Mucosa of descending colon (tissue), 3 donors: ENCODE data around the gene ACOXL. TPM values are rescaled to one million over a fixed set of nuclear protein-coding genes. Genes with fewer than 3 reads are reported as not detected.
"Not testable (repeated sequence)": the region's sequence is repeated elsewhere in the genome, so short reads cannot be mapped to it uniquely, and the experiment has no call there.

Experiments
- ATAC-seq: fragments of 200-7000 bp; cut with Tn5 transposase; one replicate; pipeline ENCODE4 v1.9.1; 2020; ENCODE audit warnings: mild to moderate bottlenecking, moderate library complexity
- DNase-seq, 3 donors: peaks; one replicate each; pipeline ENCODE4 v3.0.0-alpha.2; 2020
- H3K36me3 ChIP-seq: fragments of 200-600 bp; one replicate; pipeline ENCODE4 v1.8.0; 2021; ENCODE audit warnings: low read depth, mild to moderate bottlenecking
- H3K4me1 ChIP-seq: fragments of 200-600 bp; one replicate; pipeline ENCODE4 v1.8.0; 2021; ENCODE audit warnings: low read depth, mild to moderate bottlenecking
- H3K4me3 ChIP-seq: fragments of 200-600 bp; one replicate; pipeline ENCODE4 v1.8.0; 2021; ENCODE audit warnings: mild to moderate bottlenecking
- H3K9me3 ChIP-seq: fragments of 200-600 bp; one replicate; pipeline ENCODE4 v1.8.0; 2021; ENCODE audit warnings: mild to moderate bottlenecking
- CTCF ChIP-seq: fragments of 200-600 bp; IDR thresholded peaks from one replicate; pipeline ENCODE4 v1.8.0; 2022; ENCODE audit warnings: antibody characterized with exemption, mild to moderate bottlenecking
- intact Hi-C, 2 donors: fragments of 100-400 bp; cut with DNase I in 1 of 2; cut with micrococcal nuclease in 1 of 2; formaldehyde crosslinking; loops; one replicate each; pipeline versions ENCODE4 v1.11.0 to v1.11.1; 2022; cut with DNase I, micrococcal nuclease
- total RNA-seq, 3 donors: library from RNA; stranded (reverse); fragmentation: NEBNext Ultra II Directional in 2 of 3; extraction: Animal tissue kit (Norgen Biotek cat#: 25700) in 2 of 3; gene quantifications; one replicate each; pipeline versions ENCODE4 v1.2.1 to v1.2.4, GENCODE V29; 2021 to 2023
- donor health status: DM: no; HTN: no; CAD: no; lungs with moderate emphysema.
- donor health status: DM: no; HTN: no; CAD: no.
- donor health status: DM: no; HTN: yes; CAD: no.

ACOXL gene
- total RNA-seq, 3 donors from 2014 or later = 0.51 to 1.2 (median 0.87) TPM

DNA sequence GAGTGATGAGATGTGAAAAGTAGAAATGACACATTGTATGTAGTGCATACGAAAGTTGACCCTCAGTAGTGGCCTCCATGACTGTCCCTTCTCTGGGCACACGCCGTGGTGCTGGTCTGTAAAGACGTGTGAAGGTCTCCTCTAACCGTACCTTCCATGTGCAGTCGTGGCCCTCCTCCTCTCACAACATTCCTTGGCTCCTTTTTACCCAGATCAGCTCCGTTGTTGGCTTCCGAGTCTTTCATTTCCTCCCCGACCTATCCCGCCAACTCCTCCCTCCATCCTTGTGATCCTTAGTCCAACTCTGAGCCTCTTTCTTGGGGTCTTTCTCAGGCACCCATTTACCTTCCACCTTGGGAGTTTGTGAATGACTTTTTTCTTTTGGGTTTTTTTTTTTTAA lies 227.9 kb downstream of the ACOXL start:
- TF ChIP-seq CTCF = no peak
- intact Hi-C loops = no loop called here
- DNase-seq (no peak), ATAC-seq (no peak)
- Histone ChIP-seq H3K4me1 (no peaks in the 10 kb centered on the region), H3K9me3 (no peaks in the 10 kb centered on the region), H3K4me3 (no peak overlapping the region), H3K36me3 (no peaks in the 10 kb centered on the region)

DNA sequence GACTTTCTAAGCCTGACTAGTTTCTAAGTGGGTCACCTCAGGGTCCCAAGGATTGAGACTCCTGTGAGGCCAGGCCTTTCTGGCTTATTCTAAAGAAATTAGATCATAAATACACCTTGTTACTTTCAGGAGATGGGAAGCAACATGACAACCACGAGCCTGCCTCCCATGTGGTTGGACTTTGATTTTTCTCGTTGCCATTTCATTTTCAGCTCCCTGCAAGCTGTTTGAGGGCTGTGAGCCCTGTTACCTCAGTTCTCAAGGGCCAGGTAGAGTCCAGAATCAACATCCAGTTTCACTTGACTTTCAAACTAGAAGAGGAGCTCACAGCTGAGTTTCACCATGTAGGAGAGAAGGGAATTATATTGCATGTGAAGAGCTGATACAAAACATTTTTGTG lies 228.6 kb downstream of the ACOXL start:
- ATAC-seq (no peak), DNase-seq (no peak)
- Histone ChIP-seq H3K4me1 (no peaks in the 10 kb centered on the region), H3K36me3 (no peaks in the 10 kb centered on the region), H3K4me3 (no peak overlapping the region), H3K9me3 (no peaks in the 10 kb centered on the region)
- TF ChIP-seq CTCF = no peak
- intact Hi-C loops = no loop called here

GRCh38 chr2:110961643-110962042 lies 229.3 kb downstream of the ACOXL start:
- H3K4me1 ChIP-seq, ATAC-seq, H3K9me3 ChIP-seq, H3K4me3 ChIP-seq, intact Hi-C loops, H3K36me3 ChIP-seq, DNase-seq: not testable (repeated sequence)

GRCh38 chr2:110969696-110970095 lies 237.3 kb downstream of the ACOXL start:
- no peaks in the 10 kb centered on the region for H3K36me3 ChIP-seq
- no peak for TF ChIP-seq CTCF
- ATAC-seq = no peak
- no peak for DNase-seq
- H3K4me3 ChIP-seq = no peak overlapping the region
- no peaks in the 10 kb centered on the region for H3K4me1 ChIP-seq
- intact Hi-C loops = no loop called here
- no peaks in the 10 kb centered on the region for H3K9me3 ChIP-seq

GRCh38 chr2:110970201-110970600 lies 237.8 kb downstream of the ACOXL start:
- no peak for ATAC-seq
- Histone ChIP-seq H3K4me1 (no peaks in the 10 kb centered on the region), H3K9me3 (no peaks in the 10 kb centered on the region), H3K36me3 (no peaks in the 10 kb centered on the region), H3K4me3 (no peak overlapping the region)
- TF ChIP-seq CTCF = no peak
- intact Hi-C loops = no loop called here
- no peak for DNase-seq

DNA sequence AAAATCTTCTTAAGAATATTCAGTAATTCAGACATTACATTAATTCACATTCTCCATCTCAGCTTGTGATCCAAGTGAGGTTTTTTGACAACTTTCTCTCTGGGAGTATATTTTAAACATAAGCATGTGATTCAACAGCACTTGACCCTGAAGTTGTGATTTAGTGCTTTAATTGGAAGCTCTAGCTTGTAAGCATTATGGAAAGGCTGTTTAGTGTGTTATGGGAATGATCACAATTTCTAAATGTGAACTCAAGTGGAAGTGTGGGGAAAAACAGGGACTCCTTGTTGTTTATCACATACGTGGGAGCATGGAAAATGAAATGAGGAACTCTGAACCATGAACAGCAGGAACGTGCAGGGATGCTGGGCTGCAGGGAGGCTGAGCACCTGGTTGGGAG lies 239.4 kb downstream of the ACOXL start:
- Histone ChIP-seq H3K4me1 (no peaks in the 10 kb centered on the region), H3K9me3 (no peaks in the 10 kb centered on the region), H3K4me3 (no peak overlapping the region), H3K36me3 (no peaks in the 10 kb centered on the region)
- no peak for TF ChIP-seq CTCF
- DNase-seq (no peak), ATAC-seq (no peak)
- intact Hi-C loops = no loop called here
